ENCODE data around the gene NIPAL4.
"Not testable (repeated sequence)": the region's sequence is repeated elsewhere in the genome, so short reads cannot be mapped to it uniquely, and the experiment has no call there.

The NIPAL4 gene

DNA sequence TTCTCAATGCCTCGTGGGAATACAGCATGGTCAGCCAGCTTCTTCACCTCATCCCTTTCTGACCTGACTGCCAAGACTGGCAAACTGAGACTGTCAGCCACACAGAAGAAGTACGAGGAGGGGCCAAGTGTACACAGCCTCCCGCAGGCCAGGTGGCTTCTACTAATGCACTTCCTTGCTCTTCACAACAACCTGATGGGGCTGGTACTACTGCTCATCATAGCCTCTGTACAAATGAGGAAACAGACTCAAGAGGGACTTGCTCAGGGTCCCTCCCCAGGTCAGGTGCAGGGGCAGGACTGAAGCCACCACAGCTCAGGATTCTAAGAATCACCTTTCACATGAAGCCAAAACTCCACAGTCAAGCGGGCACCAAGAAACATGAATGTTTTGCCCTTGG, 21.3 kb downstream of the NIPAL4 start:
- Histone ChIP-seq H3K27me3 (peaks cover 6% of the 10 kb centered on the region), H3K9me3 (no peaks in the 10 kb centered on the region), H3K4me1 (no peaks in the 10 kb centered on the region), H3K4me3 (ENCODE audit: low read depth, low read length) (no peak overlapping the region), H3K36me3 (no peaks in the 10 kb centered on the region)
- TF ChIP-seq, protein P1, sequence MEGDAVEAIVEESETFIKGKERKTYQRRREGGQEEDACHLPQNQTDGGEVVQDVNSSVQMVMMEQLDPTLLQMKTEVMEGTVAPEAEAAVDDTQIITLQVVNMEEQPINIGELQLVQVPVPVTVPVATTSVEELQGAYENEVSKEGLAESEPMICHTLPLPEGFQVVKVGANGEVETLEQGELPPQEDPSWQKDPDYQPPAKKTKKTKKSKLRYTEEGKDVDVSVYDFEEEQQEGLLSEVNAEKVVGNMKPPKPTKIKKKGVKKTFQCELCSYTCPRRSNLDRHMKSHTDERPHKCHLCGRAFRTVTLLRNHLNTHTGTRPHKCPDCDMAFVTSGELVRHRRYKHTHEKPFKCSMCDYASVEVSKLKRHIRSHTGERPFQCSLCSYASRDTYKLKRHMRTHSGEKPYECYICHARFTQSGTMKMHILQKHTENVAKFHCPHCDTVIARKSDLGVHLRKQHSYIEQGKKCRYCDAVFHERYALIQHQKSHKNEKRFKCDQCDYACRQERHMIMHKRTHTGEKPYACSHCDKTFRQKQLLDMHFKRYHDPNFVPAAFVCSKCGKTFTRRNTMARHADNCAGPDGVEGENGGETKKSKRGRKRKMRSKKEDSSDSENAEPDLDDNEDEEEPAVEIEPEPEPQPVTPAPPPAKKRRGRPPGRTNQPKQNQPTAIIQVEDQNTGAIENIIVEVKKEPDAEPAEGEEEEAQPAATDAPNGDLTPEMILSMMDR (IDR thresholded peaks at IDR 0.05; ENCODE audit: low read depth, low read length) = no peak
- DNase-seq = no peak

DNA sequence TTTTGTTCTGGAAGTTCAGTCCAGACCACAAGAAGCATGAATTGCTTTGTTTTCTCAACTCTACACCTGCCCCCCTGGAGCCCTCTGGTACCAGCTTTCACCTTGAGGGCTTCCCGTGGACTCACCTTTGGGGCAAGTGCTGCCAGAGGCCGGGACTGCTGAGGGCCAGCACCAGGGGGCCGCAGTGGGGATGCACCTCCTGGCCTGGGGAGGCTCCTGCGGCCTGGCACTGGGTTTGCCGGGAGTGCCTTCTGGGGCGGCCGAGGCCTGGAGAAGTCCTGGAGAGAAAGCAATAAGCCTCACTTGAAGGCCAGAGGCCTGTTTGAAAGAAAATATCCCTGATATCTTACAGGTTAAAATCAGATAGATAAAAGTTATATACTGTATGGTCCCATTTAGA, 21.7 kb downstream of the NIPAL4 start:
- no peak overlapping the region for H3K4me3 ChIP-seq (ENCODE audit: low read depth, low read length)
- no peaks in the 10 kb centered on the region for H3K9me3 ChIP-seq
- DNase-seq = no peak
- H3K4me1 ChIP-seq = no peaks in the 10 kb centered on the region
- TF ChIP-seq, protein P1 (IDR thresholded peaks at IDR 0.05; ENCODE audit: low read depth, low read length) = no peak
- H3K27me3 ChIP-seq = peaks cover 6% of the 10 kb centered on the region
- no peaks in the 10 kb centered on the region for H3K36me3 ChIP-seq

DNA sequence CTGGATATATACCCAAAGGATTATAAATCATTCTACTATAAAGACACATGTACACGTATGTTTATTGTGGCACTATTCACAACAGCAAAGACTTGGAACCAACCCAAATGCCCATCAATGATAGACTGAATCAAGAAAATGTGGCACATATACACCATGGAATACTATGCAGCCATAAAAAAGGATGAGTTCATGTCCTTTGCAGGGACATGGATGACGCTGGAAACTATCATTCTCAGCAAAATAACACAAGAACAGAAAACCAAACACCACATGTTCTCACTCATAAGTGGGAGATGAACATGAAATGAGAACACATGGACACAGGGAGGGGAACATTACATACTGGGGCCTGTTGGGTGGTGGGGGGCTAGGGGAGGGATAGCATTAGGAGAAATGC, 22.7 kb downstream of the NIPAL4 start:
- H3K4me1 ChIP-seq; H3K27me3 ChIP-seq; H3K4me3 ChIP-seq (ENCODE audit: low read depth, low read length); H3K9me3 ChIP-seq; H3K36me3 ChIP-seq; DNase-seq: not testable (repeated sequence)

DNA sequence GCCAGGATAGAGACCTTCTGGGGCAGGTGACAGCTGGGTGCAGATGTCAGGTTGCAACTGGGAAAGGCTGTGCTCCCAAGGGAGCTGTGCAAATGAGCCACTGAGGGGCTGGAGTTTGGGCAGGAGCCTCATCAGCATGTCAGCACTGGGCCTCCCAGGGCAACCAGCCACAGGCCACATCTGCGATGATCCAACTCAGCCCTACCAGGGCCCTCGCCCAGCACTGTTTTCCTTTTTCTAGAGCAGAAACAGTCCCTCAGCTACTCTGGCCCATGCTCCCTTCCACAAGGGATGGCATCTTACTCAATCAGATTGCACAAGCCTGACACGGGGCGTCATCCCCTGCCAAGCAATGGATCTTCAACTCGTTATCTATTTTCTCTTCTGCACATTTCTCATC, 24.8 kb downstream of the NIPAL4 start:
- H3K36me3 ChIP-seq = no peaks in the 10 kb centered on the region
- DNase-seq = no peak
- TF ChIP-seq, protein P1 (IDR thresholded peaks at IDR 0.05; ENCODE audit: low read depth, low read length) = no peak
- H3K27me3 ChIP-seq = peaks cover 6% of the 10 kb centered on the region
- no peak overlapping the region for H3K4me3 ChIP-seq (ENCODE audit: low read depth, low read length)
- H3K9me3 ChIP-seq = no peaks in the 10 kb centered on the region
- H3K4me1 ChIP-seq = no peaks in the 10 kb centered on the region

DNA sequence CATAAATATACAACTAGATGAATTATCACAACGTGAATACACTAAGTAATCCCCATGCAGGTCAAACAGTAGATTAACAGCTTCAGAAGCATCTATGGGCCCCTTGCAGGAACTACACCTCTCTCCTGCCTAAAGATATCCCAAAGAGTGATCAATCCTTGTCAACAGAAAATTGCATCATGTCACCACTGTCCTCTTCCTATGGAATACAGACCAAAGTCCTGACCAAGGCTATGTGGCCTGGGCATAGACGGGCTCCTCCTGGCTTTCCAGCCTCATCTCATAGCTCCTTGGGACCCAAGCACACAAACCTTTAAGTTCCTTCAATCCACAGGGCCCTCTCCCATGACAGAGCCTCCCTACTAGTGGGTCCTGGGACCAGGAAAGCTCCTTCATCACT, 25.3 kb downstream of the NIPAL4 start:
- DNase-seq = no peak
- Histone ChIP-seq H3K27me3 (peaks cover 6% of the 10 kb centered on the region; the same call in 1 of the 2 replicates), H3K4me3 (ENCODE audit: low read depth, low read length) (no peak overlapping the region), H3K36me3 (no peaks in the 10 kb centered on the region), H3K4me1 (no peaks in the 10 kb centered on the region), H3K9me3 (no peaks in the 10 kb centered on the region)
- TF ChIP-seq, protein P1 (IDR thresholded peaks at IDR 0.05; ENCODE audit: low read depth, low read length) = no peak

DNA sequence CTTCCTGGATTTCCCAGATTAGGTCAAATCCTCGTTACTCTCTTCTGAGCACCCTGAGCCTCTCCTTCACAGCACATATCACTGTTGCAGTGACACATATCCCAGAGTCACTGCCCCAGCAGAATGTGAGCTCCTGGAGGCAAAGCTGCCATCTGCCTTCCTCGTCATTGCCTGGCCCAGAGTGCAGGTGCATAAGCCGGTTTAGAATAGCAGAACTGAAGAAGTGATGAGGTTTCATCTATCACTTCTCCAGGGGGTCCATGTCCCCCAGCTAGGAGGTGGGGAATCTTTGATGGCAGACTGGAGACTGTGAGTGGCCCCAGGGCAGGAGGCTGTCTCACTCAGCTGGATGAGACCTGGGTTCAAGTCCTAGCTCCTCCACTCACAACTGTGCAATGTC, 25.8 kb downstream of the NIPAL4 start:
- Histone ChIP-seq H3K9me3 (no peaks in the 10 kb centered on the region), H3K36me3 (no peaks in the 10 kb centered on the region), H3K4me3 (ENCODE audit: low read depth, low read length) (no peak overlapping the region), H3K4me1 (no peaks in the 10 kb centered on the region), H3K27me3 (peaks cover 4% of the 10 kb centered on the region; the same call in 1 of the 2 replicates)
- DNase-seq = no peak
- TF ChIP-seq, protein P1 (IDR thresholded peaks at IDR 0.05; ENCODE audit: low read depth, low read length) = no peak

DNA sequence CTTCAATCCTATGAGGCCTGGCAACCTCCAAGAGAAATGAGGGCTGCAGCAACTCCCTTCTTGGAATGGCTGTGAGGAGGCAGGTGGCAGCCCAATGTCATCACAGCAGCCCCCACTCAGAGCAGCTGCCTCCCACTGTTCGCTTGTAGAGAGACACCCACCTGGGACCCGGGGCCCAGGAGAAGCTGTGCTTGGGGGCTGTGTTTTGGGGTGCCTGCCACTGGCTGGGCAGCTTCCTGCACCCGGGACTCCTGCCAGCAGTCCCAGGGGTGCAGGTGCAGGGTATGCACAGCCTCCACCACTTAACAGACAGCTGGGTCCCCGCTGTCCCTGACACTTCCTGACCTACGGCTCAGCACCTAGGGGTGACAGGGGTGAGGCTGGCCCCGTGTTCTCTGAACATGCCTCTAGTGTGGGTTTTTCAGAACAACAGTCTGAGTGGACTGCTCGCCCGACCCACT, 26.2 kb downstream of the NIPAL4 start:
- Histone ChIP-seq H3K4me1 (no peaks in the 10 kb centered on the region), H3K27me3 (no peaks in the 10 kb centered on the region; the same call in 1 of the 2 replicates)
- no peak for DNase-seq

More for the DNA sequence above, 26.2 kb downstream of the NIPAL4 start:
- Histone ChIP-seq H3K9me3 (no peaks in the 10 kb centered on the region), H3K36me3 (no peaks in the 10 kb centered on the region), H3K4me3 (ENCODE audit: low read depth, low read length) (no peak overlapping the region)
- TF ChIP-seq, protein P1 (IDR thresholded peaks at IDR 0.05; ENCODE audit: low read depth, low read length) = no peak
